Measurements from ENCODE around the gene UBE2V1.
"Not testable (repeated sequence)": the region's sequence is repeated elsewhere in the genome, so short reads cannot be mapped to it uniquely, and the experiment has no call there.

UBE2V1 gene

GRCh38 chr20:50077818-50078601, 34.9 kb downstream of the UBE2V1 start:
- H3K4me1 ChIP-seq (ENCODE audit: control insufficient read depth, insufficient read depth, low read length), result no peaks in the 10 kb centered on the region
- no peaks in the 10 kb centered on the region for H3K27me3 ChIP-seq (ENCODE audit: control insufficient read depth, insufficient read depth, low read length)
- H3K4me3 ChIP-seq (ENCODE audit: low read length), result no peak overlapping the region
- H3K36me3 ChIP-seq (ENCODE audit: control insufficient read depth, insufficient read depth, low read length), result no peaks in the 10 kb centered on the region
- H3K9ac ChIP-seq (ENCODE audit: low read length), result no peak overlapping the region
- H3K9me3 ChIP-seq (ENCODE audit: control insufficient read depth, low read length), result no peaks in the 10 kb centered on the region

GRCh38 chr20:50073500-50073899, 39.5 kb downstream of the UBE2V1 start:
- H3K9ac ChIP-seq (ENCODE audit: low read length), result no peak overlapping the region

GRCh38 chr20:50071039-50071888, 41.7 kb downstream of the UBE2V1 start:
- no peaks in the 10 kb centered on the region for H3K27me3 ChIP-seq (ENCODE audit: control insufficient read depth, insufficient read depth, low read length)
- peak overlapping the region; percentile 69 for H3K9ac ChIP-seq (ENCODE audit: low read length)
- H3K4me3 ChIP-seq (ENCODE audit: low read length), result no peak overlapping the region
- no peaks in the 10 kb centered on the region for H3K9me3 ChIP-seq (ENCODE audit: control insufficient read depth, low read length)
- H3K36me3 ChIP-seq (ENCODE audit: control insufficient read depth, insufficient read depth, low read length), result no peaks in the 10 kb centered on the region
- H3K4me1 ChIP-seq (ENCODE audit: control insufficient read depth, insufficient read depth, low read length), result peaks cover 9% of the 10 kb centered on the region

More at GRCh38 chr20:50073500-50073899, 39.5 kb downstream of the UBE2V1 start:
- H3K27me3 ChIP-seq (ENCODE audit: control insufficient read depth, insufficient read depth, low read length), result no peaks in the 10 kb centered on the region
- no peaks in the 10 kb centered on the region for H3K9me3 ChIP-seq (ENCODE audit: control insufficient read depth, low read length)
- H3K4me3 ChIP-seq (ENCODE audit: low read length), result no peak overlapping the region
- H3K36me3 ChIP-seq (ENCODE audit: control insufficient read depth, insufficient read depth, low read length), result no peaks in the 10 kb centered on the region
- peaks cover 9% of the 10 kb centered on the region for H3K4me1 ChIP-seq (ENCODE audit: control insufficient read depth, insufficient read depth, low read length)

GRCh38 chr20:50070361-50070760, 42.6 kb downstream of the UBE2V1 start:
- Histone ChIP-seq H3K36me3 (ENCODE audit: control insufficient read depth, insufficient read depth, low read length) (no peaks in the 10 kb centered on the region), H3K4me1 (ENCODE audit: control insufficient read depth, insufficient read depth, low read length) (peaks cover 9% of the 10 kb centered on the region), H3K9ac (ENCODE audit: low read length) (no peak overlapping the region), H3K9me3 (ENCODE audit: control insufficient read depth, low read length) (no peaks in the 10 kb centered on the region), H3K4me3 (ENCODE audit: low read length) (no peak overlapping the region), H3K27me3 (ENCODE audit: control insufficient read depth, insufficient read depth, low read length) (no peaks in the 10 kb centered on the region)

- no peaks in the 10 kb centered on the region for H3K9me3 ChIP-seq (ENCODE audit: control insufficient read depth, low read length)
- no peaks in the 10 kb centered on the region for H3K27me3 ChIP-seq (ENCODE audit: control insufficient read depth, insufficient read depth, low read length)
- peaks cover 9% of the 10 kb centered on the region for H3K4me1 ChIP-seq (ENCODE audit: control insufficient read depth, insufficient read depth, low read length)
- H3K36me3 ChIP-seq (ENCODE audit: control insufficient read depth, insufficient read depth, low read length), result no peaks in the 10 kb centered on the region
- no peak overlapping the region for H3K9ac ChIP-seq (ENCODE audit: low read length)
- no peak overlapping the region for H3K4me3 ChIP-seq (ENCODE audit: low read length)
These were observed 44.8 kb downstream of the UBE2V1 start for GRCh38 chr20:50068041-50068651.

- Histone ChIP-seq H3K9ac (ENCODE audit: low read length) (no peak overlapping the region), H3K9me3 (ENCODE audit: control insufficient read depth, low read length) (no peaks in the 10 kb centered on the region), H3K4me1 (ENCODE audit: control insufficient read depth, insufficient read depth, low read length) (peaks cover 9% of the 10 kb centered on the region), H3K4me3 (ENCODE audit: low read length) (no peak overlapping the region), H3K27me3 (ENCODE audit: control insufficient read depth, insufficient read depth, low read length) (no peaks in the 10 kb centered on the region), H3K36me3 (ENCODE audit: control insufficient read depth, insufficient read depth, low read length) (no peaks in the 10 kb centered on the region)
These were observed 45.5 kb downstream of the UBE2V1 start for GRCh38 chr20:50067461-50067860.

GRCh38 chr20:50067018-50067417, 45.9 kb downstream of the UBE2V1 start:
- no peaks in the 10 kb centered on the region for H3K27me3 ChIP-seq (ENCODE audit: control insufficient read depth, insufficient read depth, low read length)
- no peaks in the 10 kb centered on the region for H3K9me3 ChIP-seq (ENCODE audit: control insufficient read depth, low read length)
- H3K9ac ChIP-seq (ENCODE audit: low read length), result no peak overlapping the region
- peaks cover 9% of the 10 kb centered on the region for H3K4me1 ChIP-seq (ENCODE audit: control insufficient read depth, insufficient read depth, low read length)
- H3K36me3 ChIP-seq (ENCODE audit: control insufficient read depth, insufficient read depth, low read length), result no peaks in the 10 kb centered on the region
- H3K4me3 ChIP-seq (ENCODE audit: low read length), result no peak overlapping the region

GRCh38 chr20:50066161-50066834, 46.7 kb downstream of the UBE2V1 start:
- no peaks in the 10 kb centered on the region for H3K9me3 ChIP-seq (ENCODE audit: control insufficient read depth, low read length)
- H3K4me1 ChIP-seq (ENCODE audit: control insufficient read depth, insufficient read depth, low read length), result peaks cover 6% of the 10 kb centered on the region
- no peak overlapping the region for H3K4me3 ChIP-seq (ENCODE audit: low read length)
- no peaks in the 10 kb centered on the region for H3K36me3 ChIP-seq (ENCODE audit: control insufficient read depth, insufficient read depth, low read length)
- H3K27me3 ChIP-seq (ENCODE audit: control insufficient read depth, insufficient read depth, low read length), result no peaks in the 10 kb centered on the region
- no peak overlapping the region for H3K9ac ChIP-seq (ENCODE audit: low read length)

GRCh38 chr20:50065325-50065615, 47.7 kb downstream of the UBE2V1 start:
- Histone ChIP-seq H3K36me3 (ENCODE audit: control insufficient read depth, insufficient read depth, low read length) (no peaks in the 10 kb centered on the region), H3K4me1 (ENCODE audit: control insufficient read depth, insufficient read depth, low read length) (no peaks in the 10 kb centered on the region), H3K27me3 (ENCODE audit: control insufficient read depth, insufficient read depth, low read length) (no peaks in the 10 kb centered on the region), H3K4me3 (ENCODE audit: low read length) (no peak overlapping the region), H3K9me3 (ENCODE audit: control insufficient read depth, low read length) (no peaks in the 10 kb centered on the region), H3K9ac (ENCODE audit: low read length) (no peak overlapping the region)

GRCh38 chr20:50063763-50064162, 49.2 kb downstream of the UBE2V1 start:
- not testable (repeated sequence) for H3K36me3 ChIP-seq (ENCODE audit: control insufficient read depth, insufficient read depth, low read length); H3K4me3 ChIP-seq (ENCODE audit: low read length); H3K27me3 ChIP-seq (ENCODE audit: control insufficient read depth, insufficient read depth, low read length); H3K9me3 ChIP-seq (ENCODE audit: control insufficient read depth, low read length); H3K4me1 ChIP-seq (ENCODE audit: control insufficient read depth, insufficient read depth, low read length); H3K9ac ChIP-seq (ENCODE audit: low read length)

GRCh38 chr20:50062006-50062838, 50.7 kb downstream of the UBE2V1 start:
- H3K9ac ChIP-seq (ENCODE audit: low read length), result no peak overlapping the region
- H3K4me1 ChIP-seq (ENCODE audit: control insufficient read depth, insufficient read depth, low read length), result no peaks in the 10 kb centered on the region
- H3K27me3 ChIP-seq (ENCODE audit: control insufficient read depth, insufficient read depth, low read length), result no peaks in the 10 kb centered on the region
- H3K36me3 ChIP-seq (ENCODE audit: control insufficient read depth, insufficient read depth, low read length), result no peaks in the 10 kb centered on the region
- no peaks in the 10 kb centered on the region for H3K9me3 ChIP-seq (ENCODE audit: control insufficient read depth, low read length)
- no peak overlapping the region for H3K4me3 ChIP-seq (ENCODE audit: low read length)
